Karpas-422 (cell line): Measurements from ENCODE around the gene SRSF8. TPM values are rescaled to one million over a fixed set of nuclear protein-coding genes. Genes with fewer than 3 reads are reported as not detected.

Source experiments
- DNase-seq: peaks from one replicate; pipeline ENCODE4 v3.0.0-alpha.2; 2015
- H2AFZ ChIP-seq: fragments of 200-600 bp; sonication (generic); 2 replicates; pipeline ENCODE4 v1.6.1; 2014; ENCODE audit warnings: antibody characterized with exemption, low read length, mixed read lengths
- H3K27ac ChIP-seq: fragments of 200-600 bp; sonication (generic); 2 replicates; pipeline ENCODE4 v1.5.1; 2014; ENCODE audit warnings: mild to moderate bottlenecking, low read length, moderate library complexity
- H3K27me3 ChIP-seq: fragments of 200-600 bp; sonication (generic); 2 replicates; pipeline ENCODE4 v1.6.1; 2014; ENCODE audit warnings: low read length, mixed read lengths
- H3K36me3 ChIP-seq: fragments of 200-600 bp; sonication (generic); 2 replicates; pipeline ENCODE4 v1.6.1; 2014; ENCODE audit warnings: low read length, mixed read lengths; ENCODE audit not compliant: insufficient read depth
- H3K4me1 ChIP-seq: fragments of 200-600 bp; sonication (generic); 2 replicates; pipeline ENCODE4 v1.6.1; 2014; ENCODE audit warnings: mild to moderate bottlenecking, low read length, mixed read lengths
- H3K4me2 ChIP-seq: fragments of 200-600 bp; sonication (generic); 2 replicates; pipeline ENCODE4 v1.6.1; 2014; ENCODE audit warnings: low read length, low read depth, mild to moderate bottlenecking; ENCODE audit not compliant: poor library complexity, severe bottlenecking
- H3K4me3 ChIP-seq: fragments of 200-600 bp; sonication (generic); 2 replicates; pipeline ENCODE4 v1.5.1; 2014; ENCODE audit warnings: mild to moderate bottlenecking, antibody characterized with exemption, low read length, mixed read lengths
- H3K79me2 ChIP-seq: fragments of 200-600 bp; sonication (generic); 2 replicates; pipeline ENCODE4 v1.6.1; 2014; ENCODE audit warnings: mild to moderate bottlenecking, low read length, mixed read lengths
- H3K9ac ChIP-seq: fragments of 200-600 bp; sonication (generic); 2 replicates; pipeline ENCODE4 v1.6.0; 2014; ENCODE audit warnings: low read length
- H3K9me2 ChIP-seq: fragments of 200-600 bp; sonication (generic), shearing (Covaris generic); replicated peaks from 2 replicates; pipeline ENCODE4 v1.6.0; 2014; ENCODE audit warnings: mild to moderate bottlenecking, low read length, moderate library complexity; ENCODE audit not compliant: insufficient read depth
- H3K9me3 ChIP-seq: fragments of 300-700, 200-600 bp; sonication (generic); 2 replicates; pipeline ENCODE4 v1.6.1; 2014; ENCODE audit warnings: low read length, mixed read lengths
- H4K20me1 ChIP-seq: fragments of 200-600 bp; sonication (generic); 2 replicates; pipeline ENCODE4 v1.6.1; 2014; ENCODE audit warnings: mild to moderate bottlenecking, antibody characterized with exemption, low read length, low read depth; ENCODE audit not compliant: insufficient read depth
- total RNA-seq: library from RNA; depleted of rRNA; stranded (reverse); fragments of >200 nt; shearing (Covaris generic); gene quantifications from 2 replicates; pipeline ENCODE4 v1.2.3, GENCODE V29; 2014; ENCODE audit warnings: low replicate concordance; rRNA removed

SRSF8 gene
- total RNA-seq, 1 experiment from 2014 or later: 111 TPM

DNA sequence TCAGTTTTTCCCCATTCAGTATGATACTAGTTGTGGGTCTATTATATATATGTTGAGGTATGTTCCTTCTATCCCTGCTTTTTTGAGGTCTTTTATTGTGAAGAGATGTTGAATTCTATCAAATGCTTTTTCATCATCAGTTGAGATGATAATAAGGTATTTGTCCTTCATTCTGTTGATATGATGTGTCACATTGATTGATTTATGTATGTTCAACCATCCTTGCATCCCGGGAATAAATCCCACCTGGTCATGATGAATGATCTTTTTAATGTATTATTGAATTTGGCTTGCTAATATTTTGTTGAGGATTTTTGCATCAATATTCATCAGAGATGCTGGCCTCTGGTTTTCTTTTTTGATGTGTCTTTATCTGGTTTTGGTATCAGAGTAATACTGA is 48.9 kb downstream of the SRSF8 start:
- Histone ChIP-seq H3K4me1 (peaks cover 7% of the 10 kb centered on the region), H3K27me3 (no peaks in the 10 kb centered on the region), H2AFZ (no peak overlapping the region), H3K9me3 (no peaks in the 10 kb centered on the region), H3K4me2 (no peak overlapping the region), H3K4me3 (no peak overlapping the region), H3K36me3 (no peaks in the 10 kb centered on the region), H3K27ac (no peak overlapping the region), H3K9ac (no peak overlapping the region), H3K79me2 (no peaks in the 10 kb centered on the region), H4K20me1 (no peaks in the 10 kb centered on the region), H3K9me2 (no peaks in the 10 kb centered on the region)
- no peak for DNase-seq

- H3K4me1 ChIP-seq: peaks cover 10% of the 10 kb centered on the region
- H3K4me3 ChIP-seq: no peak overlapping the region
- H3K27ac ChIP-seq: no peak overlapping the region
- H3K36me3 ChIP-seq: no peaks in the 10 kb centered on the region
- DNase-seq: no peak
- no peaks in the 10 kb centered on the region for H3K79me2 ChIP-seq
- H2AFZ ChIP-seq: no peak overlapping the region
- no peaks in the 10 kb centered on the region for H3K27me3 ChIP-seq
- H4K20me1 ChIP-seq: peaks cover 3% of the 10 kb centered on the region; the same call in 1 of the 2 replicates
- no peak overlapping the region for H3K9ac ChIP-seq
- H3K9me3 ChIP-seq: no peaks in the 10 kb centered on the region
- H3K9me2 ChIP-seq: no peaks in the 10 kb centered on the region
- H3K4me2 ChIP-seq: no peak overlapping the region
These were observed 52.8 kb downstream of the SRSF8 start for GRCh38 chr11:95119361-95120060.

Other genes with a start within 250 kb of the SRSF8 start
- 104 and 117 TPM in 2 replicates for gene CWC15, start 93.4 kb upstream of the SRSF8 start, total RNA-seq
- gene KDM4D, start 93.2 kb upstream of the SRSF8 start, total RNA-seq: 1.9 and 3.6 TPM in 2 replicates
- not detected in 2 replicates for gene KDM4E, start 41.7 kb upstream of the SRSF8 start, total RNA-seq
- gene KDM4F, start 17.5 kb upstream of the SRSF8 start, total RNA-seq: not detected in 2 replicates
- 11.0 and 12.8 TPM in 2 replicates for gene ENDOD1, start 22.9 kb downstream of the SRSF8 start, total RNA-seq
- gene SESN3, start 164.3 kb downstream of the SRSF8 start, total RNA-seq: 21.4 and 58.9 TPM in 2 replicates